SU-DHL-6 (cell line): ENCODE measurements around the gene ARFGAP1.

ENCODE experiments used
- CTCF ChIP-seq: fragments of 200-600 bp; sonication (generic); IDR thresholded peaks from one replicate; pipeline ENCODE4 v1.5.1; 2017; ENCODE audit warnings: antibody characterized with exemption, mild to moderate bottlenecking, low read length, moderate library complexity; ENCODE audit not compliant: insufficient read depth, poor library complexity, severe bottlenecking
- EZH2phosphoT487 ChIP-seq: fragments of 200-600 bp; sonication (generic), shearing (Covaris generic); conservative IDR thresholded peaks from 2 replicates; pipeline ENCODE4 v1.6.1; 2018; ENCODE audit warnings: mild to moderate bottlenecking, antibody characterized with exemption, low read length, moderate library complexity, mixed read lengths

DNA sequence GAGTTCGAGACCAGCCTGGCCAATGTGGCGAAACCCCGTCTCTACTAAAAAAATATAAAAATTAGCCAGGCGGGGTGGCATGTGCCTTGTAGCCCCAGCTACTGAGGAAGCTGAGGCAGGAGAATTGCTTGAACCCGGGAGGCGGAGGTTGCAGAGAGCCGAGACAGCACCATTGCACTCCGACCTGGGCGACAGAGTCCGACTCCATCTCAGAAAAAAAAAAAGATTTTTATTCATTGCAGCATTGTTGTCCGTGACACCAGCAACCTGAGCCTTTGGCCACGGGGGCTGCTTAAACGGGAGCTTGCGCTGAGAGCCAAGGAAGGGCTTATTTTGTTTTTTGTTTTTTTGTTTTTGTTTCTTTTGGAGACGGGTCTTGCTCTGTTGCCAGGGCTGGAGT is 7.3 kb downstream of the ARFGAP1 start:
- TF ChIP-seq CTCF (no peak), EZH2phosphoT487 (no peak)
